CD14-positive monocyte (primary cell): Measurements from ENCODE around the gene CIITA. TPM values are rescaled to one million over a fixed set of nuclear protein-coding genes. Genes with fewer than 3 reads are reported as not detected.

ENCODE experiments used
- DNase-seq, 3 donors: peaks; one replicate each; pipeline ENCODE4 v3.0.0-alpha.2; 2011 to 2022
- H2AFZ ChIP-seq: 2 replicates; pipeline ENCODE4 v1.6.0; 2012; ENCODE audit warnings: mild to moderate bottlenecking, low read depth, low read length, inconsistent platforms; ENCODE audit not compliant: insufficient read depth, poor library complexity, severe bottlenecking
- H3K27ac ChIP-seq, 2 donors: 1 replicate in 1 of 2; 2 replicates in 1 of 2; pipeline ENCODE4 v1.5.1; 2012 to 2013; ENCODE audit warnings: low read length in 2 of 2, control low read depth in 1 of 2, inconsistent platforms in 1 of 2, low read depth in 1 of 2, mild to moderate bottlenecking in 1 of 2
- H3K27me3 ChIP-seq, 2 donors: one replicate each; pipeline versions ENCODE4 v1.6.0 to v1.6.1; 2011 to 2013; ENCODE audit warnings: low read length in 2 of 2; ENCODE audit not compliant: control insufficient read depth in 2 of 2, insufficient read depth in 2 of 2
- H3K36me3 ChIP-seq, 2 donors: replicated peaks in 1 of 2; 1 replicate in 1 of 2; 2 replicates in 1 of 2; pipeline versions ENCODE4 v1.5.1 to v1.6.1; 2012 to 2013; ENCODE audit warnings: low read length in 2 of 2, control low read depth in 1 of 2, inconsistent platforms in 1 of 2, mild to moderate bottlenecking in 1 of 2; ENCODE audit not compliant: insufficient read depth in 2 of 2, control insufficient read depth in 1 of 2
- H3K4me1 ChIP-seq, 2 donors: 1 replicate in 1 of 2; 2 replicates in 1 of 2; pipeline versions ENCODE4 v1.5.1 to v1.6.1; 2012 to 2013; ENCODE audit warnings: low read length in 2 of 2, control low read depth in 1 of 2, inconsistent platforms in 1 of 2, mild to moderate bottlenecking in 1 of 2, moderate library complexity in 1 of 2; ENCODE audit not compliant: insufficient read depth in 2 of 2, control insufficient read depth in 1 of 2
- H3K4me2 ChIP-seq: replicated peaks from 2 replicates; pipeline ENCODE3; 2012; ENCODE audit warnings: low read length, moderate library complexity, mild to moderate bottlenecking; ENCODE audit not compliant: poor library complexity, severe bottlenecking; ENCODE audit errors: extremely low read depth
- H3K4me3 ChIP-seq, 3 experiments: fragments of 200-600 bp in 1 of 3; sonication (generic) in 1 of 3; replicated peaks in 1 of 3; 1 replicate in 2 of 3; 2 replicates in 1 of 3; pipeline ENCODE4 v1.5.1; 2011 to 2013; ENCODE audit warnings: low read length in 3 of 3, mild to moderate bottlenecking in 3 of 3, control low read depth in 2 of 3, low read depth in 2 of 3, inconsistent platforms in 1 of 3, moderate library complexity in 1 of 3
- H3K79me2 ChIP-seq: 2 replicates; pipeline ENCODE4 v1.6.0; 2012; ENCODE audit warnings: mild to moderate bottlenecking, control low read depth, inconsistent platforms, low read length, moderate library complexity; ENCODE audit not compliant: insufficient read depth
- H3K9ac ChIP-seq: 2 replicates; pipeline ENCODE4 v1.6.0; 2017; ENCODE audit warnings: low read length, mild to moderate bottlenecking; ENCODE audit not compliant: insufficient read depth, poor library complexity, severe bottlenecking
- H3K9me3 ChIP-seq, 2 donors: replicated peaks in 1 of 2; 1 replicate in 1 of 2; 2 replicates in 1 of 2; pipeline versions ENCODE4 v1.5.1 to v1.6.1; 2012 to 2013; ENCODE audit warnings: low read length in 2 of 2, control low read depth in 1 of 2; ENCODE audit not compliant: control insufficient read depth in 1 of 2, insufficient read depth in 1 of 2
- H4K20me1 ChIP-seq: 2 replicates; pipeline ENCODE4 v1.6.0; 2012; ENCODE audit warnings: mild to moderate bottlenecking, low read length, control low read depth, moderate library complexity; ENCODE audit not compliant: insufficient read depth
- H3K27ac Mint-ChIP-seq, 7 donors: one replicate each; pipeline ENCODE4 v1.8.0; 2020; ENCODE audit warnings: mild to moderate bottlenecking in 7 of 7, mixed read lengths in 7 of 7, moderate library complexity in 6 of 7, inconsistent platforms in 2 of 7
- H3K27me3 Mint-ChIP-seq, 3 donors: one replicate each; pipeline ENCODE4 v1.8.0; 2021 to 2022; ENCODE audit warnings: low read depth in 3 of 3, mild to moderate bottlenecking in 3 of 3, mixed read lengths in 3 of 3, moderate library complexity in 3 of 3, inconsistent platforms in 1 of 3
- H3K36me3 Mint-ChIP-seq, 2 donors: one replicate each; pipeline ENCODE4 v1.8.0; 2020; ENCODE audit warnings: mixed read lengths in 2 of 2, inconsistent platforms in 1 of 2, mild to moderate bottlenecking in 1 of 2
- H3K4me1 Mint-ChIP-seq: one replicate; pipeline ENCODE4 v1.8.0; 2020; ENCODE audit warnings: mild to moderate bottlenecking, mixed read lengths
- H3K4me3 Mint-ChIP-seq, 2 donors: one replicate each; pipeline ENCODE4 v1.8.0; 2020; ENCODE audit warnings: mild to moderate bottlenecking in 2 of 2, mixed read lengths in 2 of 2, moderate library complexity in 1 of 2
- H3K9me3 Mint-ChIP-seq, 7 donors: one replicate each; pipeline ENCODE4 v1.8.0; 2020 to 2022; ENCODE audit warnings: mixed read lengths in 7 of 7, mild to moderate bottlenecking in 6 of 7, moderate library complexity in 6 of 7, inconsistent platforms in 2 of 7
- WGBS: methylation state at CpG from one replicate; pipeline ENCODE4 v1.1.5; 2013; ENCODE audit warnings: missing lambda C conversion rate; ENCODE audit not compliant: insufficient coverage; 5-methylcytosine and 5-hydroxymethylcytosine counted together
- intact Hi-C, 2 donors: fragments of 100-400 bp; cut with micrococcal nuclease; formaldehyde crosslinking; loops; one replicate each; pipeline versions ENCODE4 v1.15.0 to v1.15.1; 2023
- polyA plus RNA-seq, 3 donors: library from polyadenylated mRNA; depleted of rRNA in 1 of 3; unstranded in 2 of 3; stranded (reverse) in 1 of 3; fragments of 300-500 nt in 2 of 3; fragments of >200 nt in 1 of 3; fragmentation: Illumina TruSeq in 2 of 3; gene quantifications; 1 replicate in 2 of 3; 2 replicates in 1 of 3; pipeline ENCODE4 v1.2.3, GENCODE V29; 2012 to 2021
- TF ChIP-seq, protein P1 (sequence below): fragments of 200-600 bp; IDR thresholded peaks from one replicate; pipeline ENCODE4 v1.8.0; 2022; ENCODE audit warnings: antibody characterized with exemption, mild to moderate bottlenecking

The CIITA gene
- polyA plus RNA-seq, 3 donors, result 15.6 to 178 (median 22.1) TPM

DNA sequence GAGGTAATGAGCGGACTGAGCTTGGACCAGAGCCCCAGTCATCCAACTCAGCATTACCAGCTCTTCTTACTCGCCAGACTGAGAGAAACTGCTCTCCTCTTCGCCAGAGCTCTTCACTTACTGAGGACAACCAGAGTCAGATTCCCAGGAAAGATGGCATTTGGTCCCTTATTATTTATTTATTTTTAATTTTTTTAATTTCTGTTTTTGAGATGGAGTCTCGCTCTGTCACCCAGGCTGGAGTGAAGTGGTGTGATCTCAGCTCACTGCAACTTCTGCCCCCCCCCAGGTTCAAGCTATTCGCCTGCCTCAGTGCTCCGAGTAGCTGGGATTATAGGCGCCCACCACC lies 42.0 kb downstream of the CIITA start:
- no peak for DNase-seq
- Mint-ChIP-seq H3K36me3 (peaks cover 82 to 99% of the 10 kb centered on the region in 2 donors), H3K4me3 (no peak overlapping the region), H3K4me1 (peaks cover 17% of the 10 kb centered on the region), H3K27ac (peak overlapping the region in 2 of 7 donors; percentile 71 to 79), H3K27me3 (no peaks in the 10 kb centered on the region), H3K9me3 (no peaks in the 10 kb centered on the region)
- H3K36me3 ChIP-seq, result peaks cover 97 to 100% of the 10 kb centered on the region in 2 donors
- no peak overlapping the region for H2AFZ ChIP-seq
- WGBS, result 60% methylated on average over 1 of the region's 7 CpGs
- TF ChIP-seq, protein P1, sequence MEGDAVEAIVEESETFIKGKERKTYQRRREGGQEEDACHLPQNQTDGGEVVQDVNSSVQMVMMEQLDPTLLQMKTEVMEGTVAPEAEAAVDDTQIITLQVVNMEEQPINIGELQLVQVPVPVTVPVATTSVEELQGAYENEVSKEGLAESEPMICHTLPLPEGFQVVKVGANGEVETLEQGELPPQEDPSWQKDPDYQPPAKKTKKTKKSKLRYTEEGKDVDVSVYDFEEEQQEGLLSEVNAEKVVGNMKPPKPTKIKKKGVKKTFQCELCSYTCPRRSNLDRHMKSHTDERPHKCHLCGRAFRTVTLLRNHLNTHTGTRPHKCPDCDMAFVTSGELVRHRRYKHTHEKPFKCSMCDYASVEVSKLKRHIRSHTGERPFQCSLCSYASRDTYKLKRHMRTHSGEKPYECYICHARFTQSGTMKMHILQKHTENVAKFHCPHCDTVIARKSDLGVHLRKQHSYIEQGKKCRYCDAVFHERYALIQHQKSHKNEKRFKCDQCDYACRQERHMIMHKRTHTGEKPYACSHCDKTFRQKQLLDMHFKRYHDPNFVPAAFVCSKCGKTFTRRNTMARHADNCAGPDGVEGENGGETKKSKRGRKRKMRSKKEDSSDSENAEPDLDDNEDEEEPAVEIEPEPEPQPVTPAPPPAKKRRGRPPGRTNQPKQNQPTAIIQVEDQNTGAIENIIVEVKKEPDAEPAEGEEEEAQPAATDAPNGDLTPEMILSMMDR, result peak; percentile 37
- H3K79me2 ChIP-seq, result no peaks in the 10 kb centered on the region
- intact Hi-C loops, result loop anchor here in 1 of 2 donors (2.0 to 5.0 kb wide), 2 partner anchors 404 to 662 kb away; no protein-coding TSS in a partner anchor
- H3K9me3 ChIP-seq, result no peaks in the 10 kb centered on the region
- no peak overlapping the region for H3K4me3 ChIP-seq
- no peak overlapping the region for H3K4me2 ChIP-seq
- peaks cover 94% of the 10 kb centered on the region for H4K20me1 ChIP-seq
- H3K27me3 ChIP-seq, result no peaks in the 10 kb centered on the region
- no peak overlapping the region for H3K27ac ChIP-seq
- peaks cover 9 to 14% of the 10 kb centered on the region in 2 donors for H3K4me1 ChIP-seq
- no peak overlapping the region for H3K9ac ChIP-seq

DNA sequence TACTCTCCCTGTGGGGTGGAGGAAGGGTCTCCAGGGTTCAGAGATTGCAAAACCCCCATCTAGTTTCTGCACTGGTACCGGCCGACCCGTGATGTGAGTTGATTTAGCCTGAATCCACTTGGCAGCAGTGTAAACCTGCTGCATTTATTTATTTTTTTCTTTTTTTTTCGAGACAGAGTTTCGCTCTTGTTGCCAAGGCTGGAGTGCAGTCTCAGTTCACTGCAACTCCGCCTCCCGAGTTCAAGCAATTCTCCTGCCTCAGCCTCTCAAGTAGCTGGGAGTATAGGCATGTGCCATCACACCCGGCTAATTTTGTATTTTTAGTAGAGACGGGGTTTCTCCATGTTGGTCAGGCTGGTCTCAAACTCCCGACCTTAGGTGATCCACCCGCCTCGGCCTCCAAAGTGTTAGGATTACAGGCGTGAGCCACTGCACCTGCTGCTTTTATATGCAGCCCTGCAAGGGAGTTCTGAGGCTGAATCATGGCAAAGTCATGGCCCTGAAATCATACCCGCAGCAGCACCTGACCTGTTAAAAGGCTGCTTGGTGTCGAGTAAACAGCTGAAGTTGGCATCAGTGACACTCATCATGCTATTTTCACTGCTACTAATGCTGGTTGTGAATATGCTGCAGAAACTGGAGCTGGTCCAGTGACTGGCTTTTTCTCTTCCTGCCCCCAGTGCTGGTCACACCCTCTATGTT lies 43.9 kb downstream of the CIITA start:
- TF ChIP-seq, protein P1, result no peak
- Histone ChIP-seq H3K79me2 (no peaks in the 10 kb centered on the region), H3K4me1 (peaks cover 9 to 14% of the 10 kb centered on the region in 2 donors), H3K9ac (no peak overlapping the region), H3K27me3 (no peaks in the 10 kb centered on the region), H3K9me3 (no peaks in the 10 kb centered on the region), H3K4me2 (no peak overlapping the region), H4K20me1 (peaks cover 94% of the 10 kb centered on the region), H2AFZ (no peak overlapping the region), H3K4me3 (no peak overlapping the region), H3K27ac (peak overlapping the region in 1 of 2 donors; percentile 28), H3K36me3 (peaks cover 97 to 100% of the 10 kb centered on the region in 2 donors)
- peaks cover 81 to 99% of the 10 kb centered on the region in 2 donors for H3K36me3 Mint-ChIP-seq
- no peaks in the 10 kb centered on the region for H3K27me3 Mint-ChIP-seq
- intact Hi-C loops, result loop anchor here in 1 of 2 donors (5.0 kb wide), 1 partner anchor 404 kb away; no protein-coding TSS in a partner anchor
- peak overlapping the region in 2 of 7 donors; percentile 28 to 75 for H3K27ac Mint-ChIP-seq
- no peak for DNase-seq
- 95% methylated on average over 14 of the region's 15 CpGs for WGBS
- H3K4me3 Mint-ChIP-seq, result no peak overlapping the region
- peaks cover 14% of the 10 kb centered on the region for H3K4me1 Mint-ChIP-seq
- peaks cover 0 to 2% (median 0%) of the 10 kb centered on the region in 7 donors for H3K9me3 Mint-ChIP-seq
